Parathyroid adenoma (tissue), 2 donors: ENCODE results near the gene SLC27A3.

Experiments used
- H2AFZ ChIP-seq: fragments of 300-600 bp; sonication (generic); one replicate; pipeline ENCODE4 v1.7.0; 2017; ENCODE audit warnings: antibody characterized with exemption, mild to moderate bottlenecking
- H3K27ac ChIP-seq: fragments of 300-600 bp; sonication (generic); one replicate; pipeline ENCODE4 v1.7.0; 2017
- H3K27me3 ChIP-seq: fragments of 300-600 bp; sonication (generic); one replicate; pipeline ENCODE4 v1.7.0; 2017; ENCODE audit warnings: low read length; ENCODE audit not compliant: control insufficient read depth, insufficient read depth
- H3K36me3 ChIP-seq: fragments of 300-600 bp; sonication (generic); one replicate; pipeline ENCODE4 v1.7.0; 2017; ENCODE audit warnings: low read length; ENCODE audit not compliant: control insufficient read depth, insufficient read depth
- H3K4me1 ChIP-seq: fragments of 300-600 bp; sonication (generic); one replicate; pipeline ENCODE4 v1.7.0; 2017; ENCODE audit warnings: control low read depth
- H3K4me2 ChIP-seq: fragments of 300-600 bp; sonication (generic); one replicate; pipeline ENCODE4 v1.7.0; 2017; ENCODE audit warnings: low read length
- H3K4me3 ChIP-seq: fragments of 300-600 bp; sonication (generic); one replicate; pipeline ENCODE4 v1.7.0; 2017; ENCODE audit warnings: low read depth, low read length
- H3K79me2 ChIP-seq: fragments of 300-600 bp; sonication (generic); one replicate; pipeline ENCODE4 v1.7.0; 2017; ENCODE audit warnings: control low read depth
- H3K9ac ChIP-seq: fragments of 300-600 bp; sonication (generic); one replicate; pipeline ENCODE4 v1.7.0; 2017; ENCODE audit warnings: mild to moderate bottlenecking
- H3K9me3 ChIP-seq: fragments of 300-600 bp; sonication (generic); one replicate; pipeline ENCODE4 v1.7.0; 2017; ENCODE audit warnings: low read length; ENCODE audit not compliant: control insufficient read depth
- TF ChIP-seq, protein P1 (sequence below): fragments of 300-600 bp; sonication (generic); IDR thresholded peaks from one replicate; pipeline ENCODE4 v1.7.0; 2017; ENCODE audit warnings: antibody characterized with exemption, mild to moderate bottlenecking
- donor health status: primary hyperparathyroidism.

SLC27A3 gene

DNA sequence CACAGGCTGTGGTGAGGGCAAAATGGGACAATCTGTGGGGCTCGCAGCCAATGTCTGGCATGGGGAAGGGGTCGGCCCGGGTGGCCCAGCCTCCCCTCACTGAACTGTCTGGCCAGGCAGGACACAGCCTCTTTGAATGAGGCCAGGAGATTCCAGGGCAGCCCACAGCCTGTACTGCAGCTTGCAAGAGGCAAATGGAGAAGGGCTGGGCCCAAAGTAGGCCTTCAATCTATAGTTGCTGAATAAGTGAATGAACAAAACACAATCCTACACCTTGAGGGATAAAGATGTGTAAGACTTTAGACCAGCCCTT, 23.2 kb downstream of the SLC27A3 start:
- H3K4me1 ChIP-seq = no peaks in the 10 kb centered on the region
- H3K36me3 ChIP-seq = no peaks in the 10 kb centered on the region
- TF ChIP-seq, protein P1, sequence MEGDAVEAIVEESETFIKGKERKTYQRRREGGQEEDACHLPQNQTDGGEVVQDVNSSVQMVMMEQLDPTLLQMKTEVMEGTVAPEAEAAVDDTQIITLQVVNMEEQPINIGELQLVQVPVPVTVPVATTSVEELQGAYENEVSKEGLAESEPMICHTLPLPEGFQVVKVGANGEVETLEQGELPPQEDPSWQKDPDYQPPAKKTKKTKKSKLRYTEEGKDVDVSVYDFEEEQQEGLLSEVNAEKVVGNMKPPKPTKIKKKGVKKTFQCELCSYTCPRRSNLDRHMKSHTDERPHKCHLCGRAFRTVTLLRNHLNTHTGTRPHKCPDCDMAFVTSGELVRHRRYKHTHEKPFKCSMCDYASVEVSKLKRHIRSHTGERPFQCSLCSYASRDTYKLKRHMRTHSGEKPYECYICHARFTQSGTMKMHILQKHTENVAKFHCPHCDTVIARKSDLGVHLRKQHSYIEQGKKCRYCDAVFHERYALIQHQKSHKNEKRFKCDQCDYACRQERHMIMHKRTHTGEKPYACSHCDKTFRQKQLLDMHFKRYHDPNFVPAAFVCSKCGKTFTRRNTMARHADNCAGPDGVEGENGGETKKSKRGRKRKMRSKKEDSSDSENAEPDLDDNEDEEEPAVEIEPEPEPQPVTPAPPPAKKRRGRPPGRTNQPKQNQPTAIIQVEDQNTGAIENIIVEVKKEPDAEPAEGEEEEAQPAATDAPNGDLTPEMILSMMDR = no peak
- H3K4me3 ChIP-seq = no peak overlapping the region
- no peak overlapping the region for H3K9ac ChIP-seq
- no peaks in the 10 kb centered on the region for H3K27me3 ChIP-seq
- no peak overlapping the region for H2AFZ ChIP-seq
- H3K79me2 ChIP-seq = no peaks in the 10 kb centered on the region
- no peak overlapping the region for H3K4me2 ChIP-seq
- H3K9me3 ChIP-seq = no peaks in the 10 kb centered on the region
- no peak overlapping the region for H3K27ac ChIP-seq

DNA sequence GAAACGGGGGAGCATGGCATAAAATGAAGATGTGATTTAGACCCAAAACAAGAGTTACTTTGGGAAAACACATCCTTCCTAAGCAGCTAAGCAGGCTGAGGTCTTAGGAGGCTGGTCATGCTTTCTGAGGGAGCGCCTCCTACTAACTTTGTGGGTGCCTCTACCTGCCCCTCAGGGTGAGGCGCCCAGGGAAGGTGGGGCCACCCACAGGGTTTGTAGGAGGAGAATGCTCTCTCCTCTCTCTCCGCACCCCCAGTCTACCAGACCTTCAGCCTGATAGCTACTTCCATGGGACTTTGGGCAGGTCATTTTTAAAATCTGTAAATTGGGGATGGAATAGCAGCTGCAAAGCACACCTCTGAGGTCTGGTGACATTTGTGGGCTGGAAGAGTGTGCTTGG, 23.8 kb downstream of the SLC27A3 start:
- Histone ChIP-seq H3K4me3 (no peak overlapping the region), H3K9me3 (no peaks in the 10 kb centered on the region), H3K27me3 (no peaks in the 10 kb centered on the region), H3K4me1 (no peaks in the 10 kb centered on the region), H3K4me2 (no peak overlapping the region), H2AFZ (no peak overlapping the region), H3K27ac (no peak overlapping the region), H3K79me2 (no peaks in the 10 kb centered on the region), H3K36me3 (no peaks in the 10 kb centered on the region), H3K9ac (no peak overlapping the region)
- TF ChIP-seq, protein P1 = no peak

DNA sequence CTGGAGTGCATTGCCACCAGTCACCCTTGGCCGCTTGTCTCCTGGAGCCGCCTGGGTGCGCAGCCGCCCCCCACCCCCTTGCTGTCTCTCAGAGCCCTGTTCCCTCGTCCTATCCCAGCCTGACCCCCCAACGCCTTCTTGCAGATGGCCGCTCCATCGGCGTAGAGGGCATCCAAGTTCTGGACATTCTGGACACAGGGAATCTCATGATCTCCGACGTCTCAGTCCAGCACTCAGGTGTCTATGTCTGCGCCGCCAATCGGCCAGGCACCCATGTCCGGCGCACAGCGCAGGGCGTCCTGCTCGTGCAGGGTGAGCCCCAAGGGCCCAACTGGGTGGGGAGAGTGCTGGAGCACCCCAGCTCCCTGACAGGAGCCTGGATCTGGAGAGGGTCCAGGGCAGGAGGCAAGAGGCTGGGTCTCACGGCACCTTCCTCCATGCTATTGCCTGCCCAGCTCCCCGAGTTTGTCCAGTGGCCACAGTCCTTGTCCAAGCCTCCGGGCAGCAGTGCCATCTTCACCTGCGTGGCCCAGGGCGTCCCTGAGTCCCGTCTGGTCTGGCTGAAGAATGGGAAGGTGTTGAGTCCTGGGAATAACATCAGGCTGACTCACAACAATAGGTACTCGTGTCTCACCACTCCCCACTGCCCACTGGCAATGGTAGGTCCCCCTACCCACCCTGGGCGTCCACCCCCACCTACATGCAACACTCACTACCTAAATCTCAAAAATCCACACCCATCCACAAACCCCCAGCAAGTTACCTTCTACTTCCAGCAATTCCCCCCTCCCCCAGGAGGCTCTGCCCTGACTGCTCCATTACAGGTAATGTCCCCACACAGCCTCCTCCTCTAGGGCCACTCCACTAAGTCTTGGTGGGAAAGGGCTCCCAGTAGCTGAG, 24.6 kb downstream of the SLC27A3 start:
- H3K27me3 ChIP-seq = no peaks in the 10 kb centered on the region
- H3K4me3 ChIP-seq = no peak overlapping the region
- no peak overlapping the region for H2AFZ ChIP-seq
- TF ChIP-seq, protein P1 = no peak
- H3K4me2 ChIP-seq = no peak overlapping the region
- no peaks in the 10 kb centered on the region for H3K36me3 ChIP-seq
- H3K9ac ChIP-seq = no peak overlapping the region
- H3K79me2 ChIP-seq = no peaks in the 10 kb centered on the region
- no peaks in the 10 kb centered on the region for H3K9me3 ChIP-seq
- no peak overlapping the region for H3K27ac ChIP-seq
- no peaks in the 10 kb centered on the region for H3K4me1 ChIP-seq

DNA sequence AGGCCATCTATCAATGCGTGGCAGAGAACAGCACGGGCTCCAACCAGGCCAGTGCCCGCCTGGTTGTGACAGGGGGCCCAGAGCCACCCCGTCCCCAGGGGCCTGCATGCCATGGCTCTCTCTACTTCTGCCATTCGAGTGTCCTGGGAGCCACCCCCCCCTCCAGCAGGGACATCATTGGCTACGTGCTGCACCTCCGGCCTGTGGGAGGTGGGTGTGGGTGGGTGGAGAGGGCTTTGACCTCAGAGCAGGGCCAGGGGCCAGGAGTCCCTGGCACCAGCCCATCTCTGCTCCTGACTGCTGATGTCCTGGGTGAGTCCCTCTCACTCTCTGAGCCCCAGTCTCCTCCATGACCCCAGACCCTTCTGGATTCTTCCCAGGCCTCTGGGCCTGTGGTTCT, 25.3 kb downstream of the SLC27A3 start:
- no peaks in the 10 kb centered on the region for H3K4me1 ChIP-seq
- no peak overlapping the region for H3K9ac ChIP-seq
- no peak overlapping the region for H2AFZ ChIP-seq
- H3K27me3 ChIP-seq = no peaks in the 10 kb centered on the region
- TF ChIP-seq, protein P1 = no peak
- no peak overlapping the region for H3K27ac ChIP-seq
- no peaks in the 10 kb centered on the region for H3K9me3 ChIP-seq
- H3K79me2 ChIP-seq = no peaks in the 10 kb centered on the region
- H3K36me3 ChIP-seq = no peaks in the 10 kb centered on the region
- no peak overlapping the region for H3K4me2 ChIP-seq
- no peak overlapping the region for H3K4me3 ChIP-seq
